ENCODE results near the gene GRIK3. TPM values are rescaled to one million over a fixed set of nuclear protein-coding genes. Genes with fewer than 3 reads are reported as not detected.

Gene GRIK3
- total RNA-seq, 2 experiments from 2014 or later, result 16.3 to 55.0 TPM

DNA sequence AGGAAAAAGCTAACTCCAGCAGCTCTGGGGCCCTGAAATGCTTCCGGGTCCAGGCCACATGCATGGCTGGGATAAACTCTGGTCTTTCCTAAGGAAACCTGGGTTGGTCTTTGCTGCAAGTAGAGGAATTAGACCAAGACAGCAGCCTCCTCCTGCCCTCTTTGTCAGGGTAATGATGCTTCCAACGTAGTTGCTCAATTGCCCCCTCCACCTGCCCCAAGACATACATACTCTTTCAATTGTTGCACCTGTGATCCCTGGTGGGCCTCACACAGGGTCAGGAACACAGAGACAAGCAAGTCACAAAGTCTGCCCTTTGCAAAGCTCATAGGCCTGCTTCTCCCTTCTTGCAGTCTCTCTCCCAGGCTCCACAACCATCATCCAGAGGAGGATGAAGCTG, 41.9 kb upstream of the GRIK3 start:
- ChIA-PET POLR2A (interaction anchor here (0.6 kb wide), 1 partner anchor 134 kb away, joined by 3 read pairs; no protein-coding TSS in a partner anchor), CTCF (ENCODE audit: unreplicated experiment) (no interaction called here)
- no peak for DNase-seq (ENCODE audit: low spot score)
- no peaks in the 10 kb centered on the region for H3K79me2 ChIP-seq (ENCODE audit: insufficient read depth, low read depth, low read length)
- no peaks in the 10 kb centered on the region for H3K4me1 ChIP-seq (ENCODE audit: insufficient read depth, low read length, poor library complexity, severe bottlenecking)
- no peak for TF ChIP-seq EZH2phosphoT487 (IDR thresholded peaks at IDR 0.05; ENCODE audit: borderline replicate concordance, low read depth, low read length)
- TF ChIP-seq, protein P1, sequence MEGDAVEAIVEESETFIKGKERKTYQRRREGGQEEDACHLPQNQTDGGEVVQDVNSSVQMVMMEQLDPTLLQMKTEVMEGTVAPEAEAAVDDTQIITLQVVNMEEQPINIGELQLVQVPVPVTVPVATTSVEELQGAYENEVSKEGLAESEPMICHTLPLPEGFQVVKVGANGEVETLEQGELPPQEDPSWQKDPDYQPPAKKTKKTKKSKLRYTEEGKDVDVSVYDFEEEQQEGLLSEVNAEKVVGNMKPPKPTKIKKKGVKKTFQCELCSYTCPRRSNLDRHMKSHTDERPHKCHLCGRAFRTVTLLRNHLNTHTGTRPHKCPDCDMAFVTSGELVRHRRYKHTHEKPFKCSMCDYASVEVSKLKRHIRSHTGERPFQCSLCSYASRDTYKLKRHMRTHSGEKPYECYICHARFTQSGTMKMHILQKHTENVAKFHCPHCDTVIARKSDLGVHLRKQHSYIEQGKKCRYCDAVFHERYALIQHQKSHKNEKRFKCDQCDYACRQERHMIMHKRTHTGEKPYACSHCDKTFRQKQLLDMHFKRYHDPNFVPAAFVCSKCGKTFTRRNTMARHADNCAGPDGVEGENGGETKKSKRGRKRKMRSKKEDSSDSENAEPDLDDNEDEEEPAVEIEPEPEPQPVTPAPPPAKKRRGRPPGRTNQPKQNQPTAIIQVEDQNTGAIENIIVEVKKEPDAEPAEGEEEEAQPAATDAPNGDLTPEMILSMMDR (conservative IDR thresholded peaks at IDR 0.05; ENCODE audit: low read length), result no peak
- no peaks in the 10 kb centered on the region for H4K20me1 ChIP-seq (ENCODE audit: insufficient read depth, low read length)
- no peak overlapping the region for H2AFZ ChIP-seq (ENCODE audit: low read length)
- H3K9me2 ChIP-seq (ENCODE audit: insufficient read depth, low read length), result no peaks in the 10 kb centered on the region
- intact Hi-C loops (cut with micrococcal nuclease; ENCODE audit: unreplicated experiment), result no loop called here
- no peaks in the 10 kb centered on the region for H3K9me3 ChIP-seq (ENCODE audit: low read length)
- H3K4me3 ChIP-seq (ENCODE audit: low read depth, low read length, poor library complexity, severe bottlenecking), result no peak overlapping the region
- BruUV-seq (replicated peaks), result no TSS peak
- no peak overlapping the region for H3K4me2 ChIP-seq (ENCODE audit: low read length)
- H3K36me3 ChIP-seq (ENCODE audit: insufficient read depth, low read length), result no peaks in the 10 kb centered on the region
- no peak overlapping the region for H3K27ac ChIP-seq (ENCODE audit: low read depth, low read length, poor library complexity, severe bottlenecking)

DNA sequence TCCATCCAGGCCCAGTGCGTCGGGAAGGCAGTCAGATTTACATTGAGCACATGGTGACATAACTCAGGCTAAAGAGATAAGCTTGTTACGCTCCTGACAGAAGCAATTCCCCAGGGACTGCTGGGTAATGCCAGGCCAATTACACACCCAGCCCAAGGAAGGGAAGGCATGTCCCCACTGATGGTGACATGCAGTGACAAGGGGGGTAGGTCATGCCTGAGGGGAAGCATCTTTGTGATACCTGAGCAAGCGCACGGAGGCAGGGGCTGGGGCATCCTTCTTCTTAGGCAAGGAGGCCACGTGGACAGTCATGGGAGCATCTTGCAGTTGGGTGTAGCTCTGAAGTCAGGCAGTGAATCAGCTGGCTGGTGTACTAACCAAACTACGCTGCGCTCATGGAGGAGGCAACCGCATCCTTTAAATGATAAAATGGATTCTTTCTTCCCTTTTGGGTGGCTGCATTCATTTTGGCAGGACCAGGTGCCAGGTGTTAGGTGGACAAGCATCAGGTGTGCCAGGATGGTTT, 39.6 kb upstream of the GRIK3 start:
- Histone ChIP-seq H3K36me3 (ENCODE audit: insufficient read depth, low read length) (no peaks in the 10 kb centered on the region), H3K4me3 (ENCODE audit: low read depth, low read length, poor library complexity, severe bottlenecking) (no peak overlapping the region), H3K4me1 (ENCODE audit: insufficient read depth, low read length, poor library complexity, severe bottlenecking) (no peaks in the 10 kb centered on the region), H4K20me1 (ENCODE audit: insufficient read depth, low read length) (no peaks in the 10 kb centered on the region), H3K9me3 (ENCODE audit: low read length) (no peaks in the 10 kb centered on the region), H2AFZ (ENCODE audit: low read length) (no peak overlapping the region), H3K79me2 (ENCODE audit: insufficient read depth, low read depth, low read length) (no peaks in the 10 kb centered on the region), H3K27ac (ENCODE audit: low read depth, low read length, poor library complexity, severe bottlenecking) (no peak overlapping the region), H3K4me2 (ENCODE audit: low read length) (no peak overlapping the region), H3K9me2 (ENCODE audit: insufficient read depth, low read length) (no peaks in the 10 kb centered on the region)
- TF ChIP-seq EZH2phosphoT487 (IDR thresholded peaks at IDR 0.05; ENCODE audit: borderline replicate concordance, low read depth, low read length), result no peak
- TF ChIP-seq, protein P1 (conservative IDR thresholded peaks at IDR 0.05; ENCODE audit: low read length), result no peak
- intact Hi-C loops (cut with micrococcal nuclease; ENCODE audit: unreplicated experiment), result loop anchor here (1.0 kb wide), 1 partner anchor 42 kb away; no protein-coding TSS in a partner anchor
- BruUV-seq (replicated peaks), result no TSS peak
- DNase-seq (ENCODE audit: low spot score), result no peak
- CTCF ChIA-PET (ENCODE audit: unreplicated experiment), result no interaction called here
- POLR2A ChIA-PET, result interaction anchor here (0.8 to 1.0 kb wide), 2 partner anchors 119 to 227 kb away, joined by 3 read pairs; no protein-coding TSS in a partner anchor

DNA sequence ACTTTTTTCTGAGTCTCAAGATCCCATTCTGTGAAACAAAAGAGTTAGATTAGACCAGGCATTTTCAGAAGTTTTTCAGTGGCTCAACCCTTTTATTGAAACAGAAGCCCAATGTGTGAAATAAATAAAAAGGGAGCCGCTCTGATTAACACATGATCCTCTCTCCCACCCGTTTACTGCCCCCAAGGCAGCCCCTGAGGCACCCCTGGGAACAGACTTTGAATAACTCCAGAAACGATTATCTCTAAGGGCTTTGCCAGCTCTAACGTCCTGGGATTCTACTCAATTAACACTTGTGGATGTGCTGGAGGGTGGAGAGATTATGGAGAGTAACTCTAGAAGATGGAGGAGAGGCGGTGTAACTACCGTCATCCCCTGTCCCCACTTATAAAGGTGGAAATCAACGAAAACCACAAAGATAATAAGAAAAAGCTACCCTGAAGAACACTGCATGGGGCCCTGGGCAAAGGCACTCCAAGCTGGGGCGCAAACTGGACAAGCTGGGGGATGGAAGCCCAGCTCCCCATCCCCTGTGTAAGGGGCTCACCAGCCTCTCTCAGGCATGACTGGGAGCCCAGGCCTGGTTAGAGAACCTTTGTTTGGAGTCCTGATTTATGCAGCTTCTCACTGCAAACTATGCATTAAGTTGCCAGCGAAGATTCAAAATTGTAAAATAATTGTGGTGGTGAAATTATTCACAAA, 39.0 kb upstream of the GRIK3 start:
- no peak overlapping the region for H3K4me2 ChIP-seq (ENCODE audit: low read length)
- no peaks in the 10 kb centered on the region for H3K9me2 ChIP-seq (ENCODE audit: insufficient read depth, low read length)
- no peaks in the 10 kb centered on the region for H3K79me2 ChIP-seq (ENCODE audit: insufficient read depth, low read depth, low read length)
- intact Hi-C loops (cut with micrococcal nuclease; ENCODE audit: unreplicated experiment), result loop anchor here (1.0 kb wide), 1 partner anchor 43 kb away; no protein-coding TSS in a partner anchor
- POLR2A ChIA-PET, result interaction anchor here (1.0 kb wide), 1 partner anchor 227 kb away, joined by 3 read pairs; no protein-coding TSS in a partner anchor
- CTCF ChIA-PET (ENCODE audit: unreplicated experiment), result no interaction called here
- TF ChIP-seq, protein P1 (conservative IDR thresholded peaks at IDR 0.05; ENCODE audit: low read length), result no peak
- TF ChIP-seq EZH2phosphoT487 (IDR thresholded peaks at IDR 0.05; ENCODE audit: borderline replicate concordance, low read depth, low read length), result no peak
- DNase-seq (ENCODE audit: low spot score), result no peak
- no TSS peak for BruUV-seq (replicated peaks)
- H3K9me3 ChIP-seq (ENCODE audit: low read length), result no peaks in the 10 kb centered on the region
- no peaks in the 10 kb centered on the region for H4K20me1 ChIP-seq (ENCODE audit: insufficient read depth, low read length)
- no peaks in the 10 kb centered on the region for H3K36me3 ChIP-seq (ENCODE audit: insufficient read depth, low read length)
- no peaks in the 10 kb centered on the region for H3K4me1 ChIP-seq (ENCODE audit: insufficient read depth, low read length, poor library complexity, severe bottlenecking)
- no peak overlapping the region for H3K4me3 ChIP-seq (ENCODE audit: low read depth, low read length, poor library complexity, severe bottlenecking)
- H2AFZ ChIP-seq (ENCODE audit: low read length), result no peak overlapping the region
- no peak overlapping the region for H3K27ac ChIP-seq (ENCODE audit: low read depth, low read length, poor library complexity, severe bottlenecking)

All from OCI-LY7 (cell line).